NCI-H1092 (cell line): Measurements from ENCODE around the gene SLC1A4.
"Not testable (repeated sequence)": the region's sequence is repeated elsewhere in the genome, so short reads cannot be mapped to it uniquely, and the experiment has no call there.

Experiments used
- DNase-seq: peaks from one replicate; lab custom pipeline; 2025; lab: John Stamatoyannopoulos, UW

SLC1A4 gene

GRCh38 chr2:64992990-64993389, 3.8 kb downstream of the SLC1A4 start:
- no peak for DNase-seq

GRCh38 chr2:64995041-64995440, 5.8 kb downstream of the SLC1A4 start:
- no peak for DNase-seq

- DNase-seq, result no peak
Measured at GRCh38 chr2:64996871-64997307, 7.7 kb downstream of the SLC1A4 start.

- no peak for DNase-seq
Measured at GRCh38 chr2:64998658-64999061, 9.5 kb downstream of the SLC1A4 start.

GRCh38 chr2:64999754-65000153, 10.6 kb downstream of the SLC1A4 start:
- no peak for DNase-seq

GRCh38 chr2:65000644-65001043, 11.4 kb downstream of the SLC1A4 start:
- no peak for DNase-seq

GRCh38 chr2:65003037-65003436, 13.8 kb downstream of the SLC1A4 start:
- DNase-seq, result no peak

- not testable (repeated sequence) for DNase-seq
Measured at GRCh38 chr2:65004232-65004631, 15.0 kb downstream of the SLC1A4 start.

GRCh38 chr2:65013776-65014175, 24.6 kb downstream of the SLC1A4 start:
- DNase-seq, result no peak

GRCh38 chr2:65015731-65016130, 26.5 kb downstream of the SLC1A4 start:
- DNase-seq, result no peak

- DNase-seq, result no peak
Measured at GRCh38 chr2:65016789-65017188, 27.6 kb downstream of the SLC1A4 start.

- DNase-seq, result no peak
Measured at GRCh38 chr2:65017335-65017734, 28.1 kb downstream of the SLC1A4 start.

- DNase-seq, result no peak
Measured at GRCh38 chr2:65018141-65018582, 29.0 kb downstream of the SLC1A4 start.

GRCh38 chr2:65019010-65019409, 29.8 kb downstream of the SLC1A4 start:
- DNase-seq, result no peak

GRCh38 chr2:65019675-65020195, 30.5 kb downstream of the SLC1A4 start:
- DNase-seq, result no peak

- not testable (repeated sequence) for DNase-seq
Measured at GRCh38 chr2:65020251-65020650, 31.1 kb downstream of the SLC1A4 start.

GRCh38 chr2:65020943-65021528, 31.8 kb downstream of the SLC1A4 start:
- DNase-seq, result no peak

- DNase-seq, result no peak
Measured at GRCh38 chr2:65021709-65022108, 32.5 kb downstream of the SLC1A4 start.

GRCh38 chr2:65022189-65022588, 33.0 kb downstream of the SLC1A4 start:
- no peak for DNase-seq

- DNase-seq, result no peak
Measured at GRCh38 chr2:65023742-65024141, 34.5 kb downstream of the SLC1A4 start.

GRCh38 chr2:65024149-65024829, 35.1 kb downstream of the SLC1A4 start:
- DNase-seq, result no peak

- DNase-seq, result no peak
Measured at GRCh38 chr2:65025453-65026123, 36.4 kb downstream of the SLC1A4 start.

GRCh38 chr2:65026154-65026553, 37.0 kb downstream of the SLC1A4 start:
- DNase-seq, result no peak
